ENCODE measurements around the gene INS.

DNA sequence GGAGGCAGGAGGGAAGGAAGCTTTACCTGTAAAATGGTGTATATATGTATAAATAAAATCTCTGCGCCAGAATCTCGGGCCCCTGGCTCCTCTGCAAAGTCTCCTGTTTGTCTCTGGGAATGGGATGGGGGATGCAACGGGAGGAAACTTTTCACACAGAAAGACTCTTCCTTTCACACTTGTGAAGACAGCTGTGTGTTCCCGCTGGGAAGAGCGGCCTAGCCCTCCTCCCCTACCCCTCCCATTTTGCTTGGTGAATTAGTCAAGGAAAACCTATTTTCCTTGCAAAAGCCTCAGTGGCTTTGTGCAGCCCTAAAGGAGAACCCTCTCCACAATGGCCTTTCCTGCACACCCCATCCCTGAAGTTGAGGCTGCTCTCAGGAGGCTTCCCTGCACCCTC is 12.4 kb downstream of the INS start:
- TF ChIP-seq POLR2A (IDR thresholded peaks at IDR 0.05) = no peak
- TF ChIP-seq, protein P1, sequence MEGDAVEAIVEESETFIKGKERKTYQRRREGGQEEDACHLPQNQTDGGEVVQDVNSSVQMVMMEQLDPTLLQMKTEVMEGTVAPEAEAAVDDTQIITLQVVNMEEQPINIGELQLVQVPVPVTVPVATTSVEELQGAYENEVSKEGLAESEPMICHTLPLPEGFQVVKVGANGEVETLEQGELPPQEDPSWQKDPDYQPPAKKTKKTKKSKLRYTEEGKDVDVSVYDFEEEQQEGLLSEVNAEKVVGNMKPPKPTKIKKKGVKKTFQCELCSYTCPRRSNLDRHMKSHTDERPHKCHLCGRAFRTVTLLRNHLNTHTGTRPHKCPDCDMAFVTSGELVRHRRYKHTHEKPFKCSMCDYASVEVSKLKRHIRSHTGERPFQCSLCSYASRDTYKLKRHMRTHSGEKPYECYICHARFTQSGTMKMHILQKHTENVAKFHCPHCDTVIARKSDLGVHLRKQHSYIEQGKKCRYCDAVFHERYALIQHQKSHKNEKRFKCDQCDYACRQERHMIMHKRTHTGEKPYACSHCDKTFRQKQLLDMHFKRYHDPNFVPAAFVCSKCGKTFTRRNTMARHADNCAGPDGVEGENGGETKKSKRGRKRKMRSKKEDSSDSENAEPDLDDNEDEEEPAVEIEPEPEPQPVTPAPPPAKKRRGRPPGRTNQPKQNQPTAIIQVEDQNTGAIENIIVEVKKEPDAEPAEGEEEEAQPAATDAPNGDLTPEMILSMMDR (IDR thresholded peaks at IDR 0.05) = no peak

Data from body of pancreas (tissue), 4 donors.